Ishikawa (cell line): Measurements from ENCODE around the gene CACNA1G.

Experiments
- CEBPB ChIP-seq: IDR thresholded peaks from 2 replicates; pipeline ENCODE4 v1.6.1; 2012
- CREB1 ChIP-seq: IDR thresholded peaks from 2 replicates; pipeline ENCODE4 v1.6.1; 2012; ENCODE audit warnings: low read depth
- EGR1 ChIP-seq: IDR thresholded peaks from 2 replicates; pipeline ENCODE4 v1.6.1; 2012
- EP300 ChIP-seq: IDR thresholded peaks from 2 replicates; pipeline ENCODE4 v1.6.1; 2012; ENCODE audit warnings: borderline replicate concordance
- FOXM1 ChIP-seq: IDR thresholded peaks from 2 replicates; pipeline ENCODE4 v1.6.1; 2012; ENCODE audit warnings: low read depth, borderline replicate concordance
- NFIC ChIP-seq: IDR thresholded peaks from 2 replicates; pipeline ENCODE4 v1.6.1; 2012
- RAD21 ChIP-seq: IDR thresholded peaks from 2 replicates; pipeline ENCODE4 v1.6.1; 2012; ENCODE audit warnings: low read depth
- REST ChIP-seq: IDR thresholded peaks from 2 replicates; pipeline ENCODE4 v1.6.1; 2012; ENCODE audit warnings: low read depth, mild to moderate bottlenecking
- TAF1 ChIP-seq: IDR thresholded peaks from 2 replicates; pipeline ENCODE4 v1.6.1; 2012; ENCODE audit warnings: low read depth, mild to moderate bottlenecking
- TCF12 ChIP-seq: IDR thresholded peaks from 2 replicates; pipeline ENCODE4 v1.6.1; 2012; ENCODE audit warnings: low read depth
- TEAD4 ChIP-seq: IDR thresholded peaks from 2 replicates; pipeline ENCODE4 v1.6.1; 2012
- USF1 ChIP-seq: IDR thresholded peaks from 2 replicates; pipeline ENCODE4 v1.6.1; 2012
- YY1 ChIP-seq: IDR thresholded peaks from 2 replicates; pipeline ENCODE4 v1.6.1; 2012; ENCODE audit warnings: low read depth
- ZBTB7A ChIP-seq: IDR thresholded peaks from 2 replicates; pipeline ENCODE4 v1.6.1; 2012; ENCODE audit warnings: low read depth
- TF ChIP-seq, protein P1 (sequence below): IDR thresholded peaks from 2 replicates; pipeline ENCODE4 v1.6.1; 2012

Gene CACNA1G

GRCh38 chr17:50570528-50570927, 10.0 kb downstream of the CACNA1G start:
- no peak for TF ChIP-seq USF1
- no peak for TF ChIP-seq FOXM1
- no peak for TF ChIP-seq ZBTB7A
- TF ChIP-seq EP300, result no peak
- no peak for TF ChIP-seq RAD21
- no peak for TF ChIP-seq EGR1
- no peak for TF ChIP-seq TCF12
- TF ChIP-seq CREB1, result no peak
- TF ChIP-seq CEBPB, result no peak
- TF ChIP-seq, protein P1, sequence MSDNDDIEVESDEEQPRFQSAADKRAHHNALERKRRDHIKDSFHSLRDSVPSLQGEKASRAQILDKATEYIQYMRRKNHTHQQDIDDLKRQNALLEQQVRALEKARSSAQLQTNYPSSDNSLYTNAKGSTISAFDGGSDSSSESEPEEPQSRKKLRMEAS, result no peak
- TF ChIP-seq REST, result no peak
- no peak for TF ChIP-seq NFIC
- no peak for TF ChIP-seq TAF1

- no peak for TF ChIP-seq ZBTB7A
- no peak for TF ChIP-seq NFIC
- TF ChIP-seq FOXM1, result no peak
Measured at GRCh38 chr17:50571681-50572080, 11.2 kb downstream of the CACNA1G start.

DNA sequence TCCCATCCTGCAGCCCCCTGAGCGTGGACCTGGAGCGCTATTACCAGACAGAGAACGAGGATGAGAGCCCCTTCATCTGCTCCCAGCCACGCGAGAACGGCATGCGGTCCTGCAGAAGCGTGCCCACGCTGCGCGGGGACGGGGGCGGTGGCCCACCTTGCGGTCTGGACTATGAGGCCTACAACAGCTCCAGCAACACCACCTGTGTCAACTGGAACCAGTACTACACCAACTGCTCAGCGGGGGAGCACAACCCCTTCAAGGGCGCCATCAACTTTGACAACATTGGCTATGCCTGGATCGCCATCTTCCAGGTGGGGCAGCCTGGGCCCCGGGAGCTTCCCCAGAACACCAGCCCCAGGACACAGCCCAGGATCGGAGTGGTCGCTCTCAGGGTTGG, 12.0 kb downstream of the CACNA1G start:
- TF ChIP-seq CREB1 (no peak), YY1 (no peak), USF1 (no peak), EP300 (no peak), EGR1 (no peak), REST (no peak), NFIC (no peak), TEAD4 (no peak), ZBTB7A (no peak), TCF12 (no peak), RAD21 (no peak), CEBPB (no peak), TAF1 (no peak), FOXM1 (no peak)
- TF ChIP-seq, protein P1, result no peak

- no peak for TF ChIP-seq FOXM1
- TF ChIP-seq ZBTB7A, result no peak
- no peak for TF ChIP-seq RAD21
Measured at GRCh38 chr17:50573866-50574611, 13.5 kb downstream of the CACNA1G start.

GRCh38 chr17:50575581-50576210, 15.2 kb downstream of the CACNA1G start:
- no peak for TF ChIP-seq RAD21
- TF ChIP-seq, protein P1, result no peak
- TF ChIP-seq CEBPB, result no peak
- TF ChIP-seq ZBTB7A, result no peak
- no peak for TF ChIP-seq TCF12
- no peak for TF ChIP-seq USF1
- no peak for TF ChIP-seq YY1
- TF ChIP-seq FOXM1, result no peak
- no peak for TF ChIP-seq EGR1
- no peak for TF ChIP-seq EP300
- no peak for TF ChIP-seq REST
- TF ChIP-seq TEAD4, result no peak
- no peak for TF ChIP-seq CREB1
- TF ChIP-seq TAF1, result no peak
- TF ChIP-seq NFIC, result no peak
